IPS DF 4.7 (cell line): Measurements from ENCODE around the gene TARP.

ENCODE experiments used
- DNase-seq: peaks from one replicate; pipeline ENCODE4 v3.0.0-alpha.2; 2013; ENCODE audit warnings: low spot score; ENCODE audit errors: extremely low read depth

TARP gene

GRCh38 chr7:38273286-38273995, at the start of gene TARP:
Gene TARP, minus strand, starts transcription at chr7:38273636.
- DNase-seq, result no peak

DNA sequence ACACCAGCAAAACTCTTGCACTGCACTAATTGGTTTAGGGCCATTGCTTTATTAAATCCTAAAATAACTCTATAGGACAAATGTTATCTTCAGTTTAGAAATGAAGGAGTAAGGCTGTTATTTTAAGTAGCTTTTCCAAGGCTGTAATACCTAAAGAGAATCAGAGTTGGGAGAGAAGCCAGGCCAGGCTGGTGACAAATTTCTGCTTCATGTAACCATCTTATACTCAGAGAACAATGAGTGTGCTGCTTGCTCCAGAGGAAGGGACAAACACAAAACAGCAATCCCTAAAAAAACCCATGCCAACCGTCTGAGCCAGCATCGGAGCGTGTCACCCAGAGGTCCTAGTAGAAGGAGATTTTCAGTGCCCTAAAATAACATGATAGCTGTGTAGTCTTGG, 49.7 kb upstream of the TARP start:
- DNase-seq, result no peak

- no peak for DNase-seq
Measured at GRCh38 chr7:38322461-38322860, 49.0 kb upstream of the TARP start.

- no peak for DNase-seq
Measured at GRCh38 chr7:38321967-38322366, 48.5 kb upstream of the TARP start.

GRCh38 chr7:38321515-38321944, 48.1 kb upstream of the TARP start:
- no peak for DNase-seq

DNA sequence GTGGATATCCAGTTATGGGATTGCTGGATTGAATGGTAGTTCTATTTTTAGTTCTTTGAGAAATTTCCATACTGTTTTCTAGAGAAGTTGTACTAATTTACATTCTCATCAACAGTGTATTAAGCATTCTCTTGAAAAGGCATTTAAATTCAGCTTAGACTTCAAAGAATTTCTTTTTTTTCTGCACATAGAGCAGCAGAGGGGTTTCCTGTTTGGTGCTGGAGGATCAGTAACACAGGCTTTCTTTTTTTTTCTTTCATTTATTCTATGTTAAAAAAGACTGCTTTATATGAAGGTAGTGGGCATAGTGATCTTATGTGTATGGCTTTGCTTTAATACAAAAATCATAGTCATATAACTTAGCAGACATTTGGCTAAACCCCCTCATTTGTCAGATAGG, 47.6 kb upstream of the TARP start:
- DNase-seq, result no peak

GRCh38 chr7:38319873-38320272, 46.4 kb upstream of the TARP start:
- DNase-seq, result no peak

DNA sequence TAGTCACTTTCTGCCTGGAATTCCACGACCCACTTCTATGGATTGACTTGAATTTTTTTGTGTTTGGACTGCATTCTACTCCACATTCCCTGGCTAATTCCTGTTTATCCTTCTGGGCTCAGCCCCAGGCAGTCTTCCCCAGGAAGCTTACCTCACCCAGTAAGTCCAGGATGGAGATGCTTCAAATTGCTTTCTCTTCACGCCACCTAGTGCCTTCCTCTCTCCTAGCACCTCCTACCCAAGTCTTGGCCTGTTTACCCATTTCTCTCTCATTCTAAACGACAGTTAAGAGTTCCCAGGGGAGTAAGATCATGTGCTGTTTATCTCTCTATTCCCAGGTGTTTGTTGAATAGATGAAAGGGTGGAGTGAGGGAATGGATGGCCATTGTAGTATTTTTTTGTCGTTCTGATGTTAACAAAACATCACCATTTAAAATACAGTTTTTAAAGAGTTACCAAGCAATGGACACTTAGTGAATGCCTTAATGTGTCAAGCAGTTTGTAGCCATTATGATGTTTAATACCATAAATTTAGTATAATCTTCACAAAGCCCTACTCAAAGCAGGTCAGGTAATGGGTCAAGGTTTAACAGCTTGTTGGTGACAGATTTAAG, 45.5 kb upstream of the TARP start:
- peak; percentile 66 for DNase-seq

GRCh38 chr7:38318241-38318640, 44.8 kb upstream of the TARP start:
- no peak for DNase-seq

DNA sequence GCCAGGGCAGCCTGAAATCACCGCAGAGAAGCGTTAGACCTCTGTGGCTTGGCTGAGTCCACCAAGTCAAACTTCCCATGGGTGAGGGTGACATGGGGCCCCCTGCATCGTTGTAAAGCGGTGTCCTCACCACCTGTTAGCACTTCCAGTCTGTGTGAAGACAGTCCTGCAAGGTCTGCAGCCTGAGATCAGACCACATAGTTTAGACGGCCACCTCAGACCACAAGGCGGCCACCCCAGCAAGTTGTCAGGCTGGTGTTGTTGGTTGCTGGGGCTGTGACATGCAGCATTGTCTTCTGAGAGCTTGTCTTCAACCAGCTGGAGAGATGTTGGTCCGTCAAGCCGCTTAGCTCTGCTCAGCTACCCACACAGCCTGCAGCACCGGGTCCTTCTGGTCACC, 44.1 kb upstream of the TARP start:
- DNase-seq, result no peak

GRCh38 chr7:38316733-38317360, 43.4 kb upstream of the TARP start:
- DNase-seq, result no peak

GRCh38 chr7:38315410-38315809, 42.0 kb upstream of the TARP start:
- no peak for DNase-seq

- DNase-seq, result no peak
Measured at GRCh38 chr7:38312821-38313220, 39.4 kb upstream of the TARP start.

DNA sequence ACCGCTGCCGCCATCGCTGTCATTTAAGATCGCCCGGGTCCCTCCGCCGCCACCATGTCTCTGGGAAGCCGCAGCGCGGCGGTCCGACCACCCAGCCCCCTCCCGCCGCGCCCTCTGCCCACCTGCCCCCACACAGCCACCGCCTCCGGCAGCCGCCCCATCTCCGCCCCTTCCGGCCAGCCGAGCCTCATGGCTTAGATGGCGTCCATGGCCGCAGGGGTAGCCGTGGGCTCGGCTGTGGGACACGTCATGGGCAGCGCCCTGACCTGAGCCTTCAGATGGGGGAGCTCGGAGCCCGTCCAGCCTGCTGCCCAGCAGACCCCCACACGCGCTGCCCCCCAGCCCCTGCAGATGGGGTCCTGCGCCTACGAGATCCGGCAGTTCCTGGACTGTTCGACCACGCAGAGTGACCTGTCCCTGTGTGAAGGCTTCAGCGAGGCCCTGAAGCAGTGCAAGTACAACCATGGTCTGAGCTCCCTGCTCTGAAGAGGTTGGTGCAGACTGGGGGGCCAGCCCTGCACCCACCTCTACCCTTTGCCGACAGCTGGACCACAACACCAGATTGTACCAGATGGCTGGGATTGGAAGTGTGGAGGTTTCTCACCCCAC, 38.0 kb upstream of the TARP start:
- DNase-seq, result no peak

- DNase-seq, result no peak
Measured at GRCh38 chr7:38310591-38311101, 37.2 kb upstream of the TARP start.

GRCh38 chr7:38309555-38309954, 36.1 kb upstream of the TARP start:
- no peak for DNase-seq

DNA sequence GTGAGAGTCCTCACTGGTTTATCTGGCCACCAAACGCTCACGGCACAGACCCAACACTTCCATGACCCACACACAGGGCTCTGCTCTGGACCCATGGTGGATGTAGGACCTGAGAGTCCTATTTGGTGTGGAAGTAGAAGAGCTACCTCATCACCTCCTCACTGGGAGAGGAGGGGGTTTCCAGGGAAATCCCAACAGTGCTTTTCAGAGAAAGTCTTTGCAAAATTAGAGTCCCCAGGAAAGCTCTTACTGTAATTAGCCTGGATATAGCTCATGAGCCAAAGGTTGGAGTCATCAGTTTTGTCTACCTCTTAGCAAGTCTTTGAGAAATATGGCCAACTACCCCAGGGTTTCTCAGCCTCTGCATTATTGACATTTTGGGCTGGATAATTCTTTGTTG, 34.7 kb upstream of the TARP start:
- no peak for DNase-seq

GRCh38 chr7:38307640-38308039, 34.2 kb upstream of the TARP start:
- no peak for DNase-seq

GRCh38 chr7:38306914-38307313, 33.5 kb upstream of the TARP start:
- DNase-seq, result no peak

- no peak for DNase-seq
Measured at GRCh38 chr7:38306171-38306570, 32.7 kb upstream of the TARP start.

DNA sequence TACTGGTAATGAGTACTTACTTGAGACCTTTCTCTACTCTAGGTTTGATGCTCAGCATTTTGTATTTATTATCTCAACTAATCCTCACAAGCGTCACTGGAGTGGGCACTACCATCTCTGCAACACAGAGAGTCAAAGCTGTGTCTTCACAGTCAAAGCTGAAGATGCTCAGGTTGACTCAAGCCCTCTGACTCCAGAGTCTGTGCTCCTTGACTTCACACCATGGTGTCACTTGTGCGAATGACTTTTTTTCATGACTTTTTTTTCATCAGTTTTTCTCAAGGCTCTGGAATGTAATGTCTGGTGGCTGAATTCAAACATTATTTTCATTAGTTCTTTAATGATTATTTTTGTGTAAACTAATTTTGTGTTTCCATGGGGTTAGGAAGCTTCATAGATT, 30.4 kb upstream of the TARP start:
- DNase-seq, result no peak

DNA sequence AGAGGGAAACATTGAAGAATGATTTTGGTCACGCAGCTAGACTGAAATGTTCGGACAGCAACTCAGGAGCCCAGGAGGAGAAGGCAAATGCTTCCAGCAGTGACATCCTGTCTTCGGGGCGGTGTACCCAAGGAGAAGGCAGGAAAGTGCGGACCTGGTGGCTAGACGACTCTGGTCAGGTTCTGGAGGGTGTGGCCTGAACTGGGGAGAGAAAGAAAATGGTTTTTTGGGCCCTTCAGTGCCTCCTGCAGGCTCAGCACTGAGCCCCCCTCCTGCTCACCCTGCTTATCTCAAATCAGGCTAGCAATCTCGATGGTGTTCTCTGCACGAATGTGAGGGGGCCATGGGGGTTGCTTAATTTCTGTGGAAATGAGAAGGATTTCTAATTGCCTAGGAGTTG, 26.7 kb upstream of the TARP start:
- DNase-seq, result no peak
